GM06990 (cell line): ENCODE data around the gene GZMA.
A peak's percentile ranks its signal among the peaks of the same experiment; 100 is the strongest.

Experiments
- DNase-seq: peaks from one replicate; pipeline ENCODE4 v3.0.0-alpha.2; 2011; ENCODE audit not compliant: insufficient read length; ENCODE audit errors: extremely low read depth
- H3K27me3 ChIP-seq: replicated peaks from 2 replicates; pipeline ENCODE4 v1.6.0; 2011; ENCODE audit warnings: low read length; ENCODE audit not compliant: control insufficient read depth, insufficient read depth
- H3K36me3 ChIP-seq: 2 replicates; pipeline ENCODE4 v1.5.1; 2011; ENCODE audit warnings: low read length; ENCODE audit not compliant: control insufficient read depth, insufficient read depth
- H3K4me3 ChIP-seq: replicated peaks from 2 replicates; pipeline ENCODE4 v1.5.1; 2011; ENCODE audit warnings: low read depth, mild to moderate bottlenecking, control low read depth, low read length
- CTCF ChIP-seq: IDR thresholded peaks from 2 replicates; pipeline ENCODE4 v1.5.1; 2011; ENCODE audit warnings: low read length, control low read depth, mild to moderate bottlenecking, inconsistent platforms; ENCODE audit not compliant: insufficient read depth, poor library complexity, severe bottlenecking

GZMA gene

GRCh38 chr5:55102348-55102747 is at the start of gene GZMA:
GZMA (plus strand) TSS chr5:55102646; CDS start chr5:55102683, 37 bp downstream.
- DNase-seq: no peak
- no peak for TF ChIP-seq CTCF
- H3K4me3 ChIP-seq: no peak within 1 kb of the TSS
- no peaks in the 10 kb centered on the region for H3K36me3 ChIP-seq
- no peaks in the 10 kb centered on the region; the same call in none of the 2 replicates for H3K27me3 ChIP-seq

GRCh38 chr5:55055183-55055582 is 47.3 kb upstream of the GZMA start:
- DNase-seq: no peak
- no peak overlapping the region for H3K4me3 ChIP-seq
- TF ChIP-seq CTCF: no peak
- H3K27me3 ChIP-seq: no peaks in the 10 kb centered on the region
- H3K36me3 ChIP-seq: no peaks in the 10 kb centered on the region

GRCh38 chr5:55062039-55062779 is 40.2 kb upstream of the GZMA start:
- Histone ChIP-seq H3K27me3 (no peaks in the 10 kb centered on the region; the same call in 1 of the 2 replicates), H3K36me3 (no peaks in the 10 kb centered on the region), H3K4me3 (no peak overlapping the region)
- no peak for TF ChIP-seq CTCF
- DNase-seq: peak; percentile 0

- Histone ChIP-seq H3K27me3 (no peaks in the 10 kb centered on the region; the same call in 1 of the 2 replicates), H3K4me3 (no peak overlapping the region), H3K36me3 (no peaks in the 10 kb centered on the region)
- TF ChIP-seq CTCF: no peak
- no peak for DNase-seq
Measured at GRCh38 chr5:55063220-55063863, 39.1 kb upstream of the GZMA start.

- TF ChIP-seq CTCF: no peak
- DNase-seq: no peak
- Histone ChIP-seq H3K27me3 (no peaks in the 10 kb centered on the region; the same call in 1 of the 2 replicates), H3K36me3 (no peaks in the 10 kb centered on the region), H3K4me3 (no peak overlapping the region)
Measured at GRCh38 chr5:55063899-55064298, 38.5 kb upstream of the GZMA start.
